Peyer's patch (tissue), 4 donors: ENCODE data around the gene IPP.

Source experiments
- POLR2A ChIP-seq, 2 donors: fragments of 450-650 bp; IDR thresholded peaks; one replicate each; pipeline ENCODE4 v1.5.1; 2017; ENCODE audit warnings: antibody characterized with exemption in 2 of 2, mild to moderate bottlenecking in 2 of 2, moderate library complexity in 2 of 2
- TF ChIP-seq, protein P1 (sequence below), 6 experiments: fragments of 450-650 bp in 4 of 6; fragments of 200-600 bp in 2 of 6; sonication (generic) in 1 of 6; IDR thresholded peaks; one replicate each; pipeline ENCODE4 v1.5.1; 2017 to 2019; ENCODE audit warnings: antibody characterized with exemption in 6 of 6, mild to moderate bottlenecking in 3 of 6, moderate library complexity in 1 of 6

DNA sequence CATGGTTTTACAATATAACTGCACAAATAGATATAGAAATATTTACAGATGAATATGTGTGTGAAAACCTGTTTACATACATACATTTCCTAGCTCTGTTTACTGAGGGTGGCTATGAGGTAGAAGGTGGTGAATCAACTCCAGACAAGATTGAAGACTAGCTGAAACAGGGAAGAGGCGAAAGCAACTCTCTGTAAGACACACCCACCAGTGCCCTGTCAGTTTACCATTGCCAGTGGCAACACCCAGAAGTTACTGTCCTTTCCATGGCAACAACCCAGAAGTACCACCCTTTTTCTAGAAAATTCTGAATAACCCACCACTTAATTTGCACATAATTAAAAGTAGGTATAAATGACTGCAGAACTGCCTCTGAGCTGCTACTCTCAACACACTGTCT is 45.8 kb downstream of the IPP start:
- TF ChIP-seq, protein P1, sequence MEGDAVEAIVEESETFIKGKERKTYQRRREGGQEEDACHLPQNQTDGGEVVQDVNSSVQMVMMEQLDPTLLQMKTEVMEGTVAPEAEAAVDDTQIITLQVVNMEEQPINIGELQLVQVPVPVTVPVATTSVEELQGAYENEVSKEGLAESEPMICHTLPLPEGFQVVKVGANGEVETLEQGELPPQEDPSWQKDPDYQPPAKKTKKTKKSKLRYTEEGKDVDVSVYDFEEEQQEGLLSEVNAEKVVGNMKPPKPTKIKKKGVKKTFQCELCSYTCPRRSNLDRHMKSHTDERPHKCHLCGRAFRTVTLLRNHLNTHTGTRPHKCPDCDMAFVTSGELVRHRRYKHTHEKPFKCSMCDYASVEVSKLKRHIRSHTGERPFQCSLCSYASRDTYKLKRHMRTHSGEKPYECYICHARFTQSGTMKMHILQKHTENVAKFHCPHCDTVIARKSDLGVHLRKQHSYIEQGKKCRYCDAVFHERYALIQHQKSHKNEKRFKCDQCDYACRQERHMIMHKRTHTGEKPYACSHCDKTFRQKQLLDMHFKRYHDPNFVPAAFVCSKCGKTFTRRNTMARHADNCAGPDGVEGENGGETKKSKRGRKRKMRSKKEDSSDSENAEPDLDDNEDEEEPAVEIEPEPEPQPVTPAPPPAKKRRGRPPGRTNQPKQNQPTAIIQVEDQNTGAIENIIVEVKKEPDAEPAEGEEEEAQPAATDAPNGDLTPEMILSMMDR (IDR thresholded peaks at IDR 0.05) = no peak
- no peak for TF ChIP-seq POLR2A (IDR thresholded peaks at IDR 0.05)
